GM04503 (cell line): ENCODE data around the gene CLASP2.
"Not testable (repeated sequence)": the region's sequence is repeated elsewhere in the genome, so short reads cannot be mapped to it uniquely, and the experiment has no call there.

Experiments
- DNase-seq: peaks from one replicate; pipeline ENCODE4 v3.0.0-alpha.2; 2012; ENCODE audit warnings: low read depth

The CLASP2 gene

GRCh38 chr3:33687406-33688010, 30.5 kb downstream of the CLASP2 start:
- DNase-seq = peak; percentile 11

GRCh38 chr3:33682770-33683169, 35.3 kb downstream of the CLASP2 start:
- no peak for DNase-seq

DNA sequence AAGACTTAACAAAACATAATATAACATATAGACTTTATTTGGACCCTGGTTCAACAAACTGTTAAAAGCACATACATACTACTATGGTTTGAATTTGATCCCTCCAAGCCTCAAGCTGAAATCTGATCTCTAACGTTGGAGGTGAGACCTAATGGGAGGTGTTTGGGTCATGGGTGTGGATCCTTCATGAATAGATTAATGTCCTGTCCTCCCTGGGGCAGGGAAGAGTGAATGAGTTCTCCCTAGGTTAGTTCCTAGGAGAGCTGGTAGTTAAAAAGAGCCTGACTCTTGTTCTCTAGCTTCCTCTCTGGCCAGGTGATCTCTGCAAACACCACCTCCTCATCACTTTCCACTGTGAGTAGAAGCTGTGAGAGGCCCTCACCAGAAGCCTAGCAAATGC, 36.4 kb downstream of the CLASP2 start:
- no peak for DNase-seq

GRCh38 chr3:33678073-33678472, 40.0 kb downstream of the CLASP2 start:
- DNase-seq = no peak

- DNase-seq = not testable (repeated sequence)
These were observed 44.6 kb downstream of the CLASP2 start for GRCh38 chr3:33673436-33673835.

GRCh38 chr3:33668618-33669017, 49.4 kb downstream of the CLASP2 start:
- no peak for DNase-seq

DNA sequence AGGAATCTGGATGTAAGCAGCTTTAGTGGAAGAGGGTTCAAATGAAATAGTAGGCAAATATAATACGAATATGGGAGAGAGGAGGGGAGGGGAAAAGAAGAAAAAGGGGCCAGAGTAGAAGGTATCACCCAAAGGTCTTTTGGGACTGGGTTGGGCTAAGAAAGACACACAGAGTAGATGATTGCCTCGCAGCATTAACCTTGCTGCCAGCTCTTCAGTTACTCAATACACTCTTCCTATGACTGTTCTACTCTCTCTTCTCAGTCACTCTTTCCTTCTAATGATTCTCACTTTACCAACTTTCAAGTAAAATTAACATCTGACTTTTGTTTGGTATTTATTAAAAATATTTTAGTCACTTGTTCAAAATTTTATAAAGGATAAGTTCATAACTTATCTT, 52.8 kb downstream of the CLASP2 start:
- no peak for DNase-seq

GRCh38 chr3:33664195-33664594, 53.9 kb downstream of the CLASP2 start:
- DNase-seq = no peak

GRCh38 chr3:33663042-33663441, 55.0 kb downstream of the CLASP2 start:
- no peak for DNase-seq

- no peak for DNase-seq
These were observed 58.1 kb downstream of the CLASP2 start for GRCh38 chr3:33659856-33660434.

DNA sequence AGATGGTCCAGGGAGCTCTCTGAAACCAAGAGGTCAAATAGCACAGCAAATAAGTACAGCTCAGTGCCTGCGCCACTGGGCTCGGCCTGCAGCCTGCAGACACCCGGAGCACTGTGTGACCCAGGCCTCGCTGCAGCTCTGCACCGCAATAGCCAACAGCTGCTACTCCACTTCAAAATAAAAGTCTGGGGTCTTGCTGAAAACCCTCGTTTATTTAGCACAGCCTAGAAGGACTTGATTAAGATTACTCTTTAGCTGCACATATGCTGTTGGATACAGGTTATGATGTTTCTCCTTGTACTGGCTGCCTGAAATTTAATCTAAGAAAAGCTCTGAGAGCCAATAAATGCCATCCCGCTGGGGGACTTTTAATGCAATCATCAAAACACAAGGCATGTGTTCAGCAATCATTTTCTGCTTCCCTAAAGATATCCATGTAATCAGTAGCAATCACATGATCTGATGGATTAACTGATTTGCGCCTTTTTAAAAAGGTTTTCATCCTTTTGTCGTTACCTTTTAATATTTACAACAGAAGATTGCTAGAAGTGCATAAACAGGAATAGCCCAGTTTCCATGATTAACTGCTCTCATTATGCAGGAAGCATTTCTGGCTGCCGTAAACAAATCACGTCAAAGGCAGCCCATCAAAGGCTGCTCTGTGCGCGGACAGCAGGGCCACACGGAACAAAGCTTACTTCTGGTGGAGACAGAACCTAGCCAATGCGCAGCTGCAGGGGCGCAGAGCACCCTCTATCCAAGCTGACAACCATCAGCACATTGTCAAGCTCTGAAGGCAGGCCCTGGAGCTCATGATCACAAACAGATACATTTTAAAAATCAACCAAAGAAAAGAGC, 58.8 kb downstream of the CLASP2 start:
- no peak for DNase-seq

DNA sequence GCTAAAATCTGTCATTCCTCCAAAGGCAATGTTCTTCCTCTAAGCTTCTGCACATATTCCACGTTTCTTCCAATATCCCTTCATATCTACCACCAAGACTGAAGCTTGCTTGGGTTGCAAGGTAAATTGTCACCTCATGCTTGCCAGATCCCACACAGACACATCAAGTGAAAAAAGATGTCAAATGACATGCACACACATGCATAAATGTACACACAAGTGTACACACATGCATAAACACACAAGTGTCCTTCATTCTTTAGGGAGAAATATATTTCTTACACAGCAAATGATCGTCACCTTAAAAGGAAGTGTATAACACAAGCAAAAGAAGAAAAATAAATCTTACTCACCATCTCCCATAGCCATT, 59.4 kb downstream of the CLASP2 start:
- no peak for DNase-seq

GRCh38 chr3:33658039-33658438, 60.0 kb downstream of the CLASP2 start:
- no peak for DNase-seq

DNA sequence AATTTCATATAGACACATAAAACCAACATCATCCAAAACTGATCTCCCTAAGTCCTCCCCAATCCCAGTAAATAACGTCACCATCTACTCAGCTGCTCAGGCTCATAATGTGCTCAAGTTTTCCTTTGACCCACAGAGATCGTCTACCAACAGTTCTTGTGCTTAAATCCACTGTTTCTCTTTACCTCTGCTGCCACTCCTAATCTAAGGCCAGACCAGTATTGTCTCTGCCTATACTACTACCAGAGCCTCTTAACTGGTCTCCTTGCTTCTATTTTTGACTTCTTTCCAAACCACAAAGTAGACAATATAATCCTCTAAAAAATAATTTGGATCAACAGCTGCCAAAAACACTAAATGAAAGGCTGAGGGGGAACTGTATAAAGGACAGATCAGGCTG, 65.3 kb downstream of the CLASP2 start:
- no peak for DNase-seq

DNA sequence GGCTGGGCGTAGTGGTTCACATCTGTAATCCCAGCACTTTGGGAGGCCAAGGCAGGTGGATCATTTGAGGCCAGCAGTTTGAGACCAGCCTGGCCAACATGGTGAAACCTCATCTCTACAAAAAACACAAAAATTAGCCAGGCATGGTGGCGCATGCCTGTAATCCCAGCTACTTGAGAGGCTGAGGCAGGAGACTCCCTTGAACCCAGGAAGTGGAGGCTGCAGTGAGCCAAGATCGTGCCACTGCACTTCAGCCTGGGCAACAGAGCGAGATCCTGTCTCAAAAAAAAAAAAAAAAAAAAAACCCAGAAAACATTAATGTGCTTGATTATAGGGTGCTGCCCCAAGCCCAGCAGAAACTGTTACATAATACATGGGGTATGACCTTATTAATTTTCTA, 67.0 kb downstream of the CLASP2 start:
- DNase-seq = not testable (repeated sequence)

DNA sequence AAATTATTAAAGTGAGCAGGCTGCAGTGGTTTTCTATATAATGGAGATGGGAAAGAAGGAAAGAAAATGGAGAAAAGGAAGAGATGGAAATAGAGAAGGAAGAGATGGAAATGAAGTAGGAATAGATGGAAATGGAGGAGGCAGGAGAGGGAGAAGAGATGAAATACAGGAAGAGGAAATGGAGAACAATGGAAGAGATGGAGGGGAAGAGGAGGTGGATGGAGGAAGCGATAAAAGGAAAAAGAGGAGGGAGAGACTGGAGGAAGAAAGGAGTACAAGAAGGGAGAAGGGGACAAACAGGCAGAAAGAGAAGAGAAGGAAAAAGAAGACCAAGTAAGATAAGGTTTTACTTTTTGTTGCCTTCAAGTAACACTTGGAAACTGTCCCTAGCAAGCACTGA, 67.6 kb downstream of the CLASP2 start:
- no peak for DNase-seq

GRCh38 chr3:33648793-33649192, 69.3 kb downstream of the CLASP2 start:
- no peak for DNase-seq

- no peak for DNase-seq
These were observed 71.6 kb downstream of the CLASP2 start for GRCh38 chr3:33646406-33646805.

GRCh38 chr3:33645060-33645647, 72.9 kb downstream of the CLASP2 start:
- no peak for DNase-seq

DNA sequence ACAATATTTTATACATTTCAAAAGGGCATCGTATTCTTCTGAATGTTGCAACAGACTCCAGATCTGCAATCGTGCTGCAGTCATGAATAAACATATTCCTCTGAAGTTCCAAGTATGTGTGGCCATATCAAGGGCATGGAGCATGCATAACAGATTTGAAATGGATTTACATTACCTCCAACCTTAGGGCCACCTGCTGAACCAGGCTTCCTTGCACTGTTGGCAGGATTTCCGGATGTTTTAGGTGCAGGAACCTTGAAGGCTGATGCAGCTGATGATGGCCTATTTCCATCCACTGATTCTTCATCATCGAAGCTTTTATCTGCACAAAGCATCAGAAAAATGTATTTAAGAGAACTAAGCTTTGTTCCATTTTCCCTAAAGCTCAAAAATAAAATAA, 73.5 kb downstream of the CLASP2 start:
- no peak for DNase-seq

DNA sequence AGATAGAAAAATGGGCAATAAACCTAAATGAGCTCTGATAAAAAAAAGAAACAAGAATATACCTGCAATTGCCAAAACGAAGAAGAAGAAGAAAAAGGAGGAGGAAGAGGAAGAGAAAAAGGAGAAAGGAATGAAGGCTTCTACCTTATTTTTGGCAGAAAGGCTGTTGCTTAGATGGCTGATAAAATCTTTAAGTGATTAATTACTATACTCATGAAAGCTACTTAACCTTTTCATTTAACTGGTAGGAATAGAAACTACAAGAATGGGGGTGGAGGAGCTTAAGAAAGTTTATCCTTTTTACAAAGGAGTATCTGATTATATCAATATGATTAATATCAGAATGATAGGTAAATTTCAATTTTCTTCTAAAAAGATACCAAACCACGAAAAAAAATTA, 75.2 kb downstream of the CLASP2 start:
- DNase-seq = no peak

GRCh38 chr3:33639889-33640288, 78.2 kb downstream of the CLASP2 start:
- DNase-seq = no peak

DNA sequence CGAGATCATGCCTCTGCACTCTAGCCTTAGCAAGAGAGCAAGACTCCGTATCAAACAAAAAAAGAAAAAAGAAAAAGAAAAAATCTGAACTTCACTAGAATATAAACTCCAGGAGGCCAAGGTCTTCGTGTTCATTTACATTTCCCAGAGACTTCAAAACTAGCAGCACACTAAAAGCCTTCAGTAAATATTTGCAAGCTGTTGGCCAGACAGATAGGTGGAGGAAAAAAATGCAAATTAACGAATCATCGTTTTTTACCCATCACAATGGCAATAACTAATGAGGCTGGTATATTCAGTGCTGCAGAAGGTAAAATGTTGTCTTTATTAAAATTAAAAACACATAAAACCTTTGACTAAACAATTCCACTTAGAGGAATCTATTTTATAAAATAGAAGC, 80.6 kb downstream of the CLASP2 start:
- DNase-seq = no peak
